HG03039 (cell line): ENCODE measurements around the gene STYK1.
A peak's percentile ranks its signal among the peaks of the same experiment; 100 is the strongest.

ENCODE experiments used
- ATAC-seq: cut with Tn5 transposase; IDR thresholded peaks from one replicate; pipeline ENCODE4 v1.9.1; 2021; ENCODE audit warnings: mild to moderate bottlenecking, moderate library complexity; ENCODE audit not compliant: unreplicated experiment

STYK1 gene

GRCh38 chr12:10673659-10674384, at the start of gene STYK1:
Gene STYK1 (minus strand): TSS chr12:10674052. CDS start chr12:10634618, 39,434 bp downstream.
- no peak for ATAC-seq

GRCh38 chr12:10722905-10723746, 49.3 kb upstream of the STYK1 start, which contains the start of gene YBX3:
Gene YBX3 (minus strand): TSS chr12:10723323. CDS start chr12:10723111, 212 bp downstream.
- peak; percentile 51 for ATAC-seq

- peak; percentile 39 for ATAC-seq
These were observed 48.7 kb upstream of the STYK1 start for GRCh38 chr12:10722502-10722904.

GRCh38 chr12:10721651-10722501, 48.0 kb upstream of the STYK1 start:
- peak; percentile 31 for ATAC-seq

- no peak for ATAC-seq
These were observed 47.3 kb upstream of the STYK1 start for GRCh38 chr12:10720974-10721650.

GRCh38 chr12:10719482-10719881, 45.6 kb upstream of the STYK1 start:
- ATAC-seq, result no peak

GRCh38 chr12:10718279-10718821, 44.5 kb upstream of the STYK1 start:
- ATAC-seq, result no peak

GRCh38 chr12:10717410-10717809, 43.6 kb upstream of the STYK1 start:
- ATAC-seq, result no peak

GRCh38 chr12:10716704-10717315, 43.0 kb upstream of the STYK1 start:
- ATAC-seq, result no peak

- no peak for ATAC-seq
These were observed 42.4 kb upstream of the STYK1 start for GRCh38 chr12:10716277-10716676.

- ATAC-seq, result no peak
These were observed 41.6 kb upstream of the STYK1 start for GRCh38 chr12:10715491-10715890.

- ATAC-seq, result no peak
These were observed 36.0 kb upstream of the STYK1 start for GRCh38 chr12:10709808-10710207.

GRCh38 chr12:10708862-10709261, 35.0 kb upstream of the STYK1 start:
- no peak for ATAC-seq

GRCh38 chr12:10705655-10706054, 31.8 kb upstream of the STYK1 start:
- no peak for ATAC-seq

GRCh38 chr12:10701843-10702242, 28.0 kb upstream of the STYK1 start:
- ATAC-seq, result no peak

- ATAC-seq, result peak; percentile 48
These were observed 27.4 kb upstream of the STYK1 start for GRCh38 chr12:10701131-10701681.

- no peak for ATAC-seq
These were observed 26.7 kb upstream of the STYK1 start for GRCh38 chr12:10700581-10700980.

GRCh38 chr12:10697862-10698261, 24.0 kb upstream of the STYK1 start:
- ATAC-seq, result no peak

GRCh38 chr12:10697156-10697555, 23.3 kb upstream of the STYK1 start:
- no peak for ATAC-seq
